Measurements from ENCODE around the gene OR8D1. TPM values are rescaled to one million over a fixed set of nuclear protein-coding genes. Genes with fewer than 3 reads are reported as not detected.

The OR8D1 gene
- total and polyA plus RNA-seq, 2 of the 8 experiments (the other 6 are each of a cell fraction or from before 2014, with no cell fraction given) = not detected

DNA sequence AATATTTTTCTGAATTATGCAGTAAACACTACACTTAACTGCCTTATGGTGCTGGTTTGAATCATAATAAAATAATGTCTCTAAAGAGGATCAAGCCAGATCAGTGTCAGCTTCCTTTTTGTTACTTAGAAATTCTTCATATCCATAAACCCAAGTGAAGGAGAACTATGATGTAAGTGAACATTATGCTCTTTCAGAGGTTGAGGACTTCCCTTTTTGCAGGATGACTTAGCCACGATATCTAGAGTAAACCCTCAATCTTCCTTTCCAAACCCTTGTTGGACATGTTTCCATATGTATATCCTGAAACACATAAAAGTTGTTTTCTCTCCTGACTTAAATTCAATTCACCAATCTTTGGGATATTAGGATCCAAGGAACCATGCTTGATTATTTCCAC lies 19.1 kb downstream of the OR8D1 start (continued):
- TF ChIP-seq, protein P1, sequence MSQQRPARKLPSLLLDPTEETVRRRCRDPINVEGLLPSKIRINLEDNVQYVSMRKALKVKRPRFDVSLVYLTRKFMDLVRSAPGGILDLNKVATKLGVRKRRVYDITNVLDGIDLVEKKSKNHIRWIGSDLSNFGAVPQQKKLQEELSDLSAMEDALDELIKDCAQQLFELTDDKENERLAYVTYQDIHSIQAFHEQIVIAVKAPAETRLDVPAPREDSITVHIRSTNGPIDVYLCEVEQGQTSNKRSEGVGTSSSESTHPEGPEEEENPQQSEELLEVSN (IDR thresholded peaks at IDR 0.05) = no peak
- TF ChIP-seq, protein P2, sequence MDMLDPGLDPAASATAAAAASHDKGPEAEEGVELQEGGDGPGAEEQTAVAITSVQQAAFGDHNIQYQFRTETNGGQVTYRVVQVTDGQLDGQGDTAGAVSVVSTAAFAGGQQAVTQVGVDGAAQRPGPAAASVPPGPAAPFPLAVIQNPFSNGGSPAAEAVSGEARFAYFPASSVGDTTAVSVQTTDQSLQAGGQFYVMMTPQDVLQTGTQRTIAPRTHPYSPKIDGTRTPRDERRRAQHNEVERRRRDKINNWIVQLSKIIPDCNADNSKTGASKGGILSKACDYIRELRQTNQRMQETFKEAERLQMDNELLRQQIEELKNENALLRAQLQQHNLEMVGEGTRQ (IDR thresholded peaks at IDR 0.05; ENCODE audit: low read length) = no peak
- no peak for TF ChIP-seq CEBPB (IDR thresholded peaks at IDR 0.05; ENCODE audit: low read depth, low read length)
- no peak for TF ChIP-seq EGR1 (IDR thresholded peaks at IDR 0.05; ENCODE audit: borderline replicate concordance, low read depth, low read length)
- no peak for TF ChIP-seq SUZ12 (IDR thresholded peaks at IDR 0.05; ENCODE audit: low read length)
